Breast epithelium (tissue), 4 donors: ENCODE results near the gene LMOD1. TPM values are rescaled to one million over a fixed set of nuclear protein-coding genes. Genes with fewer than 3 reads are reported as not detected.

Source experiments
- DNase-seq, 2 donors: peaks; one replicate each; pipeline ENCODE4 v3.0.0-alpha.2; 2019; ENCODE audit warnings: low spot score in 2 of 2
- H3K27ac ChIP-seq, 2 donors: fragments of 200-600 bp; sonication (generic) in 1 of 2; one replicate each; pipeline ENCODE4 v1.5.1; 2016 to 2019; ENCODE audit warnings: mild to moderate bottlenecking in 1 of 2
- H3K27me3 ChIP-seq, 2 donors: fragments of 200-600 bp; sonication (generic) in 1 of 2; one replicate each; pipeline versions ENCODE4 v1.5.1 to v1.6.0; 2017 to 2019; ENCODE audit warnings: control low read depth in 1 of 2, mild to moderate bottlenecking in 1 of 2
- H3K36me3 ChIP-seq: fragments of 200-600 bp; one replicate; pipeline ENCODE4 v1.5.1; 2019
- H3K4me1 ChIP-seq, 2 donors: fragments of 200-600 bp; sonication (generic); one replicate each; pipeline ENCODE4 v1.5.1; 2016 to 2019; ENCODE audit warnings: control low read depth in 1 of 2
- H3K4me3 ChIP-seq, 3 donors: fragments of 200-600 bp; sonication (generic); 1 replicate in 2 of 3; 2 replicates in 1 of 3; pipeline ENCODE4 v1.5.1; 2016 to 2019; ENCODE audit warnings: mild to moderate bottlenecking in 3 of 3, moderate library complexity in 2 of 3
- H3K9me3 ChIP-seq, 2 donors: fragments of 200-600 bp; sonication (generic) in 1 of 2; one replicate each; pipeline ENCODE4 v1.5.1; 2016 to 2019; ENCODE audit warnings: control low read depth in 1 of 2
- CTCF ChIP-seq, 3 donors: fragments of 450-650 bp; IDR thresholded peaks; one replicate each; pipeline ENCODE4 v1.5.1; 2016 to 2017; ENCODE audit warnings: antibody characterized with exemption in 3 of 3, mild to moderate bottlenecking in 3 of 3, moderate library complexity in 3 of 3
- POLR2A ChIP-seq: fragments of 450-650 bp; IDR thresholded peaks from one replicate; pipeline ENCODE4 v1.6.1; 2016; ENCODE audit warnings: antibody characterized with exemption, mild to moderate bottlenecking, moderate library complexity
- POLR2AphosphoS5 ChIP-seq, 3 donors: sonication (generic); formaldehyde crosslinking; IDR thresholded peaks; one replicate each; pipeline ENCODE4 v1.6.1; 2017; ENCODE audit warnings: antibody characterized with exemption in 3 of 3
- intact Hi-C: fragments of 100-400 bp; cut with DNase I; formaldehyde crosslinking; loops from one replicate; pipeline ENCODE4 v1.15.1; 2023; ENCODE audit warnings: low total_unique reads
- total RNA-seq, 3 donors: library from RNA; depleted of rRNA; stranded (reverse); fragments of >200 nt; gene quantifications; one replicate each; pipeline ENCODE4 v1.1.0, GENCODE V29; 2016

Gene LMOD1
- total RNA-seq, 3 donors from 2014 or later, result 60.0 to 92.2 (median 87.2) TPM

- TF ChIP-seq POLR2A (no peak), POLR2AphosphoS5 (IDR thresholded peaks at IDR 0.05) (no peak), CTCF (IDR thresholded peaks at IDR 0.05) (no peak)
- Histone ChIP-seq H3K4me1 (peaks cover 0 to 5% of the 10 kb centered on the region in 2 donors), H3K27me3 (no peaks in the 10 kb centered on the region), H3K9me3 (no peaks in the 10 kb centered on the region), H3K36me3 (no peaks in the 10 kb centered on the region), H3K4me3 (no peak overlapping the region), H3K27ac (peak overlapping the region; percentile 2 to 77)
- no peak for DNase-seq
- intact Hi-C loops, result loop anchor here (5.0 kb wide), 1 partner anchor 74 kb away; no protein-coding TSS in a partner anchor
Observed at GRCh38 chr1:201898240-201898894, 48.0 kb downstream of the LMOD1 start.

GRCh38 chr1:201896951-201897391 is 49.4 kb downstream of the LMOD1 start:
- Histone ChIP-seq H3K4me3 (no peak overlapping the region), H3K9me3 (no peaks in the 10 kb centered on the region), H3K36me3 (no peaks in the 10 kb centered on the region), H3K27me3 (no peaks in the 10 kb centered on the region), H3K27ac (peak overlapping the region; percentile 66 to 77), H3K4me1 (no peaks in the 10 kb centered on the region)
- TF ChIP-seq CTCF (IDR thresholded peaks at IDR 0.05) (no peak), POLR2A (no peak), POLR2AphosphoS5 (IDR thresholded peaks at IDR 0.05) (no peak)
- intact Hi-C loops, result loop anchor here (5.0 kb wide), 1 partner anchor 75 kb away; no protein-coding TSS in a partner anchor
- no peak for DNase-seq

- peak; percentile 83 to 84 for DNase-seq
- intact Hi-C loops, result loop anchor here (5.0 kb wide), 1 partner anchor 76 kb away; no protein-coding TSS in a partner anchor
- H3K36me3 ChIP-seq, result no peaks in the 10 kb centered on the region
- no peaks in the 10 kb centered on the region for H3K4me1 ChIP-seq
- H3K9me3 ChIP-seq, result no peaks in the 10 kb centered on the region
- TF ChIP-seq CTCF (IDR thresholded peaks at IDR 0.05), result peak; percentile 97 to 98 (median 98)
- peak; percentile 70 to 89 (median 84) for TF ChIP-seq POLR2AphosphoS5 (IDR thresholded peaks at IDR 0.05)
- no peak for TF ChIP-seq POLR2A
- no peaks in the 10 kb centered on the region for H3K27me3 ChIP-seq
- H3K4me3 ChIP-seq, result no peak overlapping the region
- H3K27ac ChIP-seq, result peak overlapping the region; percentile 66 to 77
Observed at GRCh38 chr1:201895913-201896807, 50.2 kb downstream of the LMOD1 start.

GRCh38 chr1:201895120-201895665 is 51.2 kb downstream of the LMOD1 start:
- H3K27ac ChIP-seq, result peak overlapping the region; percentile 26 to 77
- no peaks in the 10 kb centered on the region for H3K36me3 ChIP-seq
- intact Hi-C loops, result loop anchor here (5.0 kb wide), 1 partner anchor 77 kb away; no protein-coding TSS in a partner anchor
- peak; percentile 5 to 48 (median 32) for TF ChIP-seq POLR2AphosphoS5 (IDR thresholded peaks at IDR 0.05)
- no peak for TF ChIP-seq POLR2A
- no peaks in the 10 kb centered on the region for H3K4me1 ChIP-seq
- H3K27me3 ChIP-seq, result no peaks in the 10 kb centered on the region
- no peak overlapping the region for H3K4me3 ChIP-seq
- no peaks in the 10 kb centered on the region for H3K9me3 ChIP-seq
- no peak for DNase-seq

- no peak for TF ChIP-seq POLR2A
- TF ChIP-seq POLR2AphosphoS5 (IDR thresholded peaks at IDR 0.05), result no peak
- no peak for TF ChIP-seq CTCF (IDR thresholded peaks at IDR 0.05)
- H3K4me1 ChIP-seq, result no peaks in the 10 kb centered on the region
- no peaks in the 10 kb centered on the region for H3K27me3 ChIP-seq
- no peaks in the 10 kb centered on the region for H3K36me3 ChIP-seq
- no peak overlapping the region for H3K4me3 ChIP-seq
- H3K27ac ChIP-seq, result peak overlapping the region; percentile 26 to 77
- DNase-seq, result no peak
- no peaks in the 10 kb centered on the region for H3K9me3 ChIP-seq
- intact Hi-C loops, result loop anchor here (5.0 kb wide), 1 partner anchor 78 kb away; no protein-coding TSS in a partner anchor
Observed at GRCh38 chr1:201894343-201895119, 51.8 kb downstream of the LMOD1 start.
